ENCODE measurements around the gene TANC1.
A peak's percentile ranks its signal among the peaks of the same experiment; 100 is the strongest.

The TANC1 gene

GRCh38 chr2:159133797-159134196, 165.4 kb downstream of the TANC1 start:
- H3K36me3 ChIP-seq, result no peaks in the 10 kb centered on the region
- no peaks in the 10 kb centered on the region for H3K27me3 ChIP-seq
- H3K27ac ChIP-seq, result peak overlapping the region in 1 of 2 donors; percentile 52
- peaks cover 0 to 76% (median 31%) of the 10 kb centered on the region in 4 donors for H3K4me1 ChIP-seq
- DNase-seq, result no peak
- H3K4me3 ChIP-seq, result no peak overlapping the region
- no peak for TF ChIP-seq CTCF (IDR thresholded peaks at IDR 0.05)
- H3K9me3 ChIP-seq, result no peaks in the 10 kb centered on the region
- intact Hi-C loops (cut with DNase I; ENCODE audit: low total_unique reads), result no loop called here

GRCh38 chr2:159134979-159135378, 166.5 kb downstream of the TANC1 start:
- H3K4me3 ChIP-seq, result no peak overlapping the region
- H3K4me1 ChIP-seq, result peaks cover 0 to 74% (median 28%) of the 10 kb centered on the region in 4 donors
- TF ChIP-seq CTCF (IDR thresholded peaks at IDR 0.05), result no peak
- intact Hi-C loops (cut with DNase I; ENCODE audit: low total_unique reads), result no loop called here
- H3K36me3 ChIP-seq, result no peaks in the 10 kb centered on the region
- DNase-seq, result no peak
- peak overlapping the region; percentile 49 to 52 for H3K27ac ChIP-seq
- H3K9me3 ChIP-seq, result no peaks in the 10 kb centered on the region
- no peaks in the 10 kb centered on the region for H3K27me3 ChIP-seq

GRCh38 chr2:159136391-159136790, 168.0 kb downstream of the TANC1 start:
- Histone ChIP-seq H3K27ac (peak overlapping the region in 1 of 2 donors; percentile 52), H3K27me3 (no peaks in the 10 kb centered on the region), H3K9me3 (no peaks in the 10 kb centered on the region), H3K4me3 (no peak overlapping the region), H3K36me3 (no peaks in the 10 kb centered on the region), H3K4me1 (peaks cover 0 to 70% (median 25%) of the 10 kb centered on the region in 4 donors)
- no peak for TF ChIP-seq CTCF (IDR thresholded peaks at IDR 0.05)
- intact Hi-C loops (cut with DNase I; ENCODE audit: low total_unique reads), result no loop called here
- DNase-seq, result no peak

- Histone ChIP-seq H3K4me3 (no peak overlapping the region), H3K36me3 (no peaks in the 10 kb centered on the region), H3K27ac (peak overlapping the region; percentile 29 to 36), H3K4me1 (peaks cover 0 to 57% (median 18%) of the 10 kb centered on the region in 4 donors), H3K9me3 (no peaks in the 10 kb centered on the region), H3K27me3 (no peaks in the 10 kb centered on the region)
- no peak for DNase-seq
- TF ChIP-seq CTCF (IDR thresholded peaks at IDR 0.05), result no peak
- intact Hi-C loops (cut with DNase I; ENCODE audit: low total_unique reads), result no loop called here
Observed at GRCh38 chr2:159137511-159138241, 169.2 kb downstream of the TANC1 start.

- intact Hi-C loops (cut with DNase I; ENCODE audit: low total_unique reads), result no loop called here
- Histone ChIP-seq H3K4me3 (no peak overlapping the region), H3K27ac (peak overlapping the region in 1 of 2 donors; percentile 29), H3K36me3 (no peaks in the 10 kb centered on the region), H3K4me1 (peaks cover 0 to 54% (median 18%) of the 10 kb centered on the region in 4 donors), H3K27me3 (no peaks in the 10 kb centered on the region), H3K9me3 (no peaks in the 10 kb centered on the region)
- DNase-seq, result no peak
- TF ChIP-seq CTCF (IDR thresholded peaks at IDR 0.05), result no peak
Observed at GRCh38 chr2:159138642-159139182, 170.3 kb downstream of the TANC1 start.

Measured in tibial artery (tissue), 4 donors.